ENCODE results near the gene GLIS2.

Gene GLIS2

DNA sequence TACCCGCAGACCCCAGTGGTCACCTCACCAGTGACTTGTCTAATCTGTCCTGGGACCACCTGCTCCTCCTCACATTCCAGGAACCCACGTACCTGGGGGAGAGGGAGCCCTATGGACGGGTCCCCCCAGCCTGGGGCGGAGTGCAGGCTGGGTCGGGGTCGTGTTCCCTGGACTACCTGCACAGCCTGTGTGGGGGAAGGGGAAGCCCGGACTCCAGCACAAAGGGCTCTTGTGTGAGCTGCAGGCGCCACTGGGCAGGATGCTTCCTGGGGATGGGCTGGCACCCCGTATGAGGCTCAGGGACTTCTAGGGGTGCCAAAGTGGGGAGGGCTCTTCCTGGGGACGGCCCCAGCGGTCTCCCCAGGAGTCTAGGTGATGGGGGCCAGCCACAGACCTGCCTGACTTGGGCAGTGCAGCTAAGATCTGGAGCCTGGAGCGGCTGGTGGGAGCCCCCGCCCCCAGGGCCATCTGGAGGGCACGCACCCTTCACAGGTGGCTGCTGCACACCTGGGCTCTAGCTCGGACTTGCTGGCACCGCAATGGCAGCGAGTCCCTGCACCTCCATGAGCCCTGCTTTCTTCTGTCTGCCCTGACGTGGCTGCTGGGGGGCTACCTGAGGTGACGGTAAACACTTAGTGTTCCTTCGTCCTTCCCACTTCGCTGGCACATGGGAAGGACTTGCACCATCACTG, 63.3 kb downstream of the GLIS2 start:
- DNase-seq (ENCODE audit: low read depth): no peak
- TF ChIP-seq, protein P1, sequence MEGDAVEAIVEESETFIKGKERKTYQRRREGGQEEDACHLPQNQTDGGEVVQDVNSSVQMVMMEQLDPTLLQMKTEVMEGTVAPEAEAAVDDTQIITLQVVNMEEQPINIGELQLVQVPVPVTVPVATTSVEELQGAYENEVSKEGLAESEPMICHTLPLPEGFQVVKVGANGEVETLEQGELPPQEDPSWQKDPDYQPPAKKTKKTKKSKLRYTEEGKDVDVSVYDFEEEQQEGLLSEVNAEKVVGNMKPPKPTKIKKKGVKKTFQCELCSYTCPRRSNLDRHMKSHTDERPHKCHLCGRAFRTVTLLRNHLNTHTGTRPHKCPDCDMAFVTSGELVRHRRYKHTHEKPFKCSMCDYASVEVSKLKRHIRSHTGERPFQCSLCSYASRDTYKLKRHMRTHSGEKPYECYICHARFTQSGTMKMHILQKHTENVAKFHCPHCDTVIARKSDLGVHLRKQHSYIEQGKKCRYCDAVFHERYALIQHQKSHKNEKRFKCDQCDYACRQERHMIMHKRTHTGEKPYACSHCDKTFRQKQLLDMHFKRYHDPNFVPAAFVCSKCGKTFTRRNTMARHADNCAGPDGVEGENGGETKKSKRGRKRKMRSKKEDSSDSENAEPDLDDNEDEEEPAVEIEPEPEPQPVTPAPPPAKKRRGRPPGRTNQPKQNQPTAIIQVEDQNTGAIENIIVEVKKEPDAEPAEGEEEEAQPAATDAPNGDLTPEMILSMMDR (conservative IDR thresholded peaks at IDR 0.05; ENCODE audit: control insufficient read depth, insufficient read depth, low read depth, low read length): no peak
- no peak overlapping the region for H3K4me3 ChIP-seq (ENCODE audit: control insufficient read depth, low read depth, low read length)

DNA sequence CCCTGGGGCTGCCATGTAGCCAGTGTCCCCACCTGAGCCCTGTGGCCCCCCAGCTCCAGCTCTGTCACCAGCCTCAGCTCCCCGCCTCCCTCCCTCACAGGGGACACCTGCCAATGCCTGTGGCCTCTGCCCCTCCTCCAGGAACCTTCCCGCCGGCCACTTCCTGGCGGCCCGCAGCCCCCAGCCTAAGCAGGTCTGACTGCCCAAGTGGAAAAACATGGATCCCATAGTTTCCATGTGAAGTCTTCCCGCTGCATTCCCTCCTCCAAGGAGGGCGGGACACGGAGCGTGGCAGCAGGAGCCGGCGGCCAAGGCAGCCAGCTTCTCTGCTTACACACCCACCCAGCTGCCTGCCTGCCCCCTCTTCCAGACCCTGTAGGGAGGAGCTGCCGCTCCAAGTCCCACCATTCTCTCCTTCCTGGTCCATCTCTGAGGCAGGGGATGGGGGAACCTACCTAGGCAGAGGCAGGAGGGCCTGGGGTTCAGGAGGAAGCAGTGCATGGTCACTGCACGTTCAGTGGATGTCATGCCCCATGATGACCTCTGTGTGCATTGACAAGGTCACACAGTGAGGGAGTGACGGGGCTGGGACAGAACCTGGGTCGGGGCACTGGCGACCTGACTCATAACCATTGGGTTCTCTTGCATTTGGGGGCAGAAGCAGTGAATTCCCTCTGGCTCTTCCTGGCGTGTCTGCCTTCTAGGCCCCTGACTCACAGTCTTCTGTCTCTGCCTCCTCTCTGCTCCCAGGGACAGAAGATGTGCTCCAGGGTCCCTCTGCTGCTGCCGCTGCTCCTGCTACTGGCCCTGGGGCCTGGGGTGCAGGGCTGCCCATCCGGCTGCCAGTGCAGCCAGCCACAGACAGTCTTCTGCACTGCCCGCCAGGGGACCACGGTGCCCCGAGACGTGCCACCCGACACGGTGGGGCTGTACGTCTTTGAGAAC, 64.5 kb downstream of the GLIS2 start:
- no peak for DNase-seq (ENCODE audit: low read depth)
- H3K4me3 ChIP-seq (ENCODE audit: control insufficient read depth, low read depth, low read length): no peak overlapping the region
- TF ChIP-seq, protein P1 (conservative IDR thresholded peaks at IDR 0.05; ENCODE audit: control insufficient read depth, insufficient read depth, low read depth, low read length): no peak

DNA sequence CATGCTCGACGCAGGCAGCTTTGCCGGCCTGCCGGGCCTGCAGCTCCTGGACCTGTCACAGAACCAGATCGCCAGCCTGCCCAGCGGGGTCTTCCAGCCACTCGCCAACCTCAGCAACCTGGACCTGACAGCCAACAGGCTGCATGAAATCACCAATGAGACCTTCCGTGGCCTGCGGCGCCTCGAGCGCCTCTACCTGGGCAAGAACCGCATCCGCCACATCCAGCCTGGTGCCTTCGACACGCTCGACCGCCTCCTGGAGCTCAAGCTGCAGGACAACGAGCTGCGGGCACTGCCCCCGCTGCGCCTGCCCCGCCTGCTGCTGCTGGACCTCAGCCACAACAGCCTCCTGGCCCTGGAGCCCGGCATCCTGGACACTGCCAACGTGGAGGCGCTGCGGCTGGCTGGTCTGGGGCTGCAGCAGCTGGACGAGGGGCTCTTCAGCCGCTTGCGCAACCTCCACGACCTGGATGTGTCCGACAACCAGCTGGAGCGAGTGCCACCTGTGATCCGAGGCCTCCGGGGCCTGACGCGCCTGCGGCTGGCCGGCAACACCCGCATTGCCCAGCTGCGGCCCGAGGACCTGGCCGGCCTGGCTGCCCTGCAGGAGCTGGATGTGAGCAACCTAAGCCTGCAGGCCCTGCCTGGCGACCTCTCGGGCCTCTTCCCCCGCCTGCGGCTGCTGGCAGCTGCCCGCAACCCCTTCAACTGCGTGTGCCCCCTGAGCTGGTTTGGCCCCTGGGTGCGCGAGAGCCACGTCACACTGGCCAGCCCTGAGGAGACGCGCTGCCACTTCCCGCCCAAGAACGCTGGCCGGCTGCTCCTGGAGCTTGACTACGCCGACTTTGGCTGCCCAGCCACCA, 65.4 kb downstream of the GLIS2 start:
- no peak for DNase-seq (ENCODE audit: low read depth)
- TF ChIP-seq, protein P1 (conservative IDR thresholded peaks at IDR 0.05; ENCODE audit: control insufficient read depth, insufficient read depth, low read depth, low read length): no peak
- H3K4me3 ChIP-seq (ENCODE audit: control insufficient read depth, low read depth, low read length): no peak overlapping the region

DNA sequence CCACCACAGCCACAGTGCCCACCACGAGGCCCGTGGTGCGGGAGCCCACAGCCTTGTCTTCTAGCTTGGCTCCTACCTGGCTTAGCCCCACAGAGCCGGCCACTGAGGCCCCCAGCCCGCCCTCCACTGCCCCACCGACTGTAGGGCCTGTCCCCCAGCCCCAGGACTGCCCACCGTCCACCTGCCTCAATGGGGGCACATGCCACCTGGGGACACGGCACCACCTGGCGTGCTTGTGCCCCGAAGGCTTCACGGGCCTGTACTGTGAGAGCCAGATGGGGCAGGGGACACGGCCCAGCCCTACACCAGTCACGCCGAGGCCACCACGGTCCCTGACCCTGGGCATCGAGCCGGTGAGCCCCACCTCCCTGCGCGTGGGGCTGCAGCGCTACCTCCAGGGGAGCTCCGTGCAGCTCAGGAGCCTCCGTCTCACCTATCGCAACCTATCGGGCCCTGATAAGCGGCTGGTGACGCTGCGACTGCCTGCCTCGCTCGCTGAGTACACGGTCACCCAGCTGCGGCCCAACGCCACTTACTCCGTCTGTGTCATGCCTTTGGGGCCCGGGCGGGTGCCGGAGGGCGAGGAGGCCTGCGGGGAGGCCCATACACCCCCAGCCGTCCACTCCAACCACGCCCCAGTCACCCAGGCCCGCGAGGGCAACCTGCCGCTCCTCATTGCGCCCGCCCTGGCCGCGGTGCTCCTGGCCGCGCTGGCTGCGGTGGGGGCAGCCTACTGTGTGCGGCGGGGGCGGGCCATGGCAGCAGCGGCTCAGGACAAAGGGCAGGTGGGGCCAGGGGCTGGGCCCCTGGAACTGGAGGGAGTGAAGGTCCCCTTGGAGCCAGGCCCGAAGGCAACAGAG, 66.3 kb downstream of the GLIS2 start:
- DNase-seq (ENCODE audit: low read depth): no peak
- TF ChIP-seq, protein P1 (conservative IDR thresholded peaks at IDR 0.05; ENCODE audit: control insufficient read depth, insufficient read depth, low read depth, low read length): no peak
- no peak overlapping the region for H3K4me3 ChIP-seq (ENCODE audit: control insufficient read depth, low read depth, low read length)

DNA sequence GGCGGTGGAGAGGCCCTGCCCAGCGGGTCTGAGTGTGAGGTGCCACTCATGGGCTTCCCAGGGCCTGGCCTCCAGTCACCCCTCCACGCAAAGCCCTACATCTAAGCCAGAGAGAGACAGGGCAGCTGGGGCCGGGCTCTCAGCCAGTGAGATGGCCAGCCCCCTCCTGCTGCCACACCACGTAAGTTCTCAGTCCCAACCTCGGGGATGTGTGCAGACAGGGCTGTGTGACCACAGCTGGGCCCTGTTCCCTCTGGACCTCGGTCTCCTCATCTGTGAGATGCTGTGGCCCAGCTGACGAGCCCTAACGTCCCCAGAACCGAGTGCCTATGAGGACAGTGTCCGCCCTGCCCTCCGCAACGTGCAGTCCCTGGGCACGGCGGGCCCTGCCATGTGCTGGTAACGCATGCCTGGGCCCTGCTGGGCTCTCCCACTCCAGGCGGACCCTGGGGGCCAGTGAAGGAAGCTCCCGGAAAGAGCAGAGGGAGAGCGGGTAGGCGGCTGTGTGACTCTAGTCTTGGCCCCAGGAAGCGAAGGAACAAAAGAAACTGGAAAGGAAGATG, 67.0 kb downstream of the GLIS2 start:
- TF ChIP-seq, protein P1 (conservative IDR thresholded peaks at IDR 0.05; ENCODE audit: control insufficient read depth, insufficient read depth, low read depth, low read length): no peak
- DNase-seq (ENCODE audit: low read depth): no peak
- H3K4me3 ChIP-seq (ENCODE audit: control insufficient read depth, low read depth, low read length): no peak overlapping the region

Data from fibroblast of mammary gland (primary cell).